GM18498 (cell line): ENCODE results near the gene VPS37B.
"Not testable (repeated sequence)": the region's sequence is repeated elsewhere in the genome, so short reads cannot be mapped to it uniquely, and the experiment has no call there.

ENCODE experiments used
- ATAC-seq: cut with Tn5 transposase; IDR thresholded peaks from one replicate; pipeline ENCODE4 v1.9.1; 2021; ENCODE audit warnings: mild to moderate bottlenecking, moderate library complexity; ENCODE audit not compliant: unreplicated experiment

Gene VPS37B

DNA sequence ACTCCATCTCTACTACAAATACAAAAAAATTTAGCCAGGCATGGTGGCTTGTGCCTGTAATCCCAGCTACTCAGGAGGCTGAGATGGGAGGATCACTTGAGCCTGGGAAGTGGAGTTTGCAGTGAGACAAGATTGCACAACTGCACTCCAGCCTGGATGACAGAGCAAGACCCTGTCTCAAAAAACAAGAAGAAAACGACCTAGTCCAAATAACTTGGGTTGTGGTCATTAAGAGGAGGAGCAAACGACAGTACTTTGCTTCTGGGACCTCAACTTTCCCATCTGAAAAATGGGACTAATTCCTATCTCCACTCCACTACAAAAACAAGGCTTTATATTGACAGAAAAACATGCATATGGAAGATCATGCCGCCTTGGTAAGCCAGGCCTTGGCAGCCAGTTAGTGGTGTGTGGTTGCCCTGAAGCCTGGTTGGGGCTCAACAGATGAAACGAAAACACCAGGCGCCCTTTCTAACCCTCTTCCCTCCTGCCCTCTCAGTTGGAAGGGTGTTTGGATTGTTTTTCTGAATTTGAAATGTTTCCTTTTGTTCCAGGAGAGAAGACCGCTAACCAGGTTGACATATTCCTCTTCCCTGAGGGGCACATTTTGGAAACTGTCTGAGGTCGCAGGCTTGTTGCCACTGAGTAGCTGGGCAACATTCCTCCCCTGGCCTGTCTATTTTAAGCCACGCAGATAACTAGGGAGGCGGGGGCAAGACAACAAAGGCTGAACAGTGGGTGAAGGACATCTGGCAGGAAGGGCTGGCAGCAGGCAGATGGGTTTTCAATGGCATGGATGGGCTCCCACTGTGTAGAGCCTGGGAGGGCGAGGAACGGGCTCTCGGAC, 13.7 kb upstream of the VPS37B start:
- no peak for ATAC-seq

DNA sequence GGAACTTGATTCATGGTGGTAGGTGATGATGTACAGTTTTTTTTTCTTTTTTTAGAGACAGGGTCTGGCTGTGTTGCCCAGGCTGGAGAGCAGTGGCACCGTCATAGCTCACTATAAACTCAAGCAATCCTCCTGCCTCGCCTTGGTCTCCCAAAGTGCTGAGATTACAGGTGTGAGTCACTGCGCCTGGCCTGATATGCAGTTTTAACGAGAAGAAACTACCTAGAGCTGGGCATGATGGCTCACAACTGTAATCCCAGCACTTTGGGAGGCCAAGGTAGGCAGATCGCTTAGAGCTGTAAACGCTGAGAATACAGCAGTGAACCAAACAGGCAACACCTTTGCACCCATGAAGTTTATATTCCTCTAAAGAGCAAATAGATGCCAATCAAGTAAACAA, 13.0 kb upstream of the VPS37B start:
- ATAC-seq = no peak

- not testable (repeated sequence) for ATAC-seq
Observed at GRCh38 chr12:122905258-122905657, 9.3 kb upstream of the VPS37B start.

DNA sequence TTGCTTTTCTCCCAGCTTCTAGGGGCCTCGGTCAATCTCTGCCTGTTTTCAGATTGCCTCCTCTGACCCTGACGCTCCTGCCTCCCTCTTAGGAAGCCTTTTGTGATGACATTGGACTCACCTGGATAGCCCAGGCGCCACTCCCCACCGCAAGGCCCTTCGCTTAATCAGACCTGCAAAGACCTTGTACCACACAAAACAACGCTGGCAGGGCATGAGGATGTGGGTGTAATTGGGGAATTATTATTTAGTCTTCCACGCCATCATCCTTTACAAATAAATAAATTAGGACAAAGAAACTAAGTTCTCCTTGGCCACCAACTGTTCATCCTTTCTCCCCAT, 7.7 kb upstream of the VPS37B start:
- no peak for ATAC-seq

- ATAC-seq = no peak
Observed at GRCh38 chr12:122902854-122903692, 7.1 kb upstream of the VPS37B start.

DNA sequence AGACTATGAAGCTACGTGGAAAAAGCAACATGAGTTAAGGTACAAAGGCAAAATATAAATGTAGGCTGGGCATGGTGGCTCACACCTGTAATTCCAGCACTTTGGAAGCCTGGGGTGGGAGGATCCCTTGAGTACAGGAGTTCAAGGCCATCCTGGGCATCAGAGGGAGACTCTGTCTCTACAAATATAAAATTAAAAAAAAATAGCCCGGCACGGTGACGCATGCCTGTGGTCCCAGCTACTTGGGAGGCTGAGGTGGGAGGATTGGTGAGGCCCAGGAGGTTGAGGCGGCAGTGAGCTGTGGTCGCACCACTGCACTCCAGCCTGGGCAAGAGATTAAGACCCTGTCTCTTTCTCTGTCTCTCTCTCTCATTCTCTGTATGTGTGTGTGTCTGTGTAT, 4.0 kb upstream of the VPS37B start:
- no peak for ATAC-seq

- no peak for ATAC-seq
Observed at GRCh38 chr12:122896662-122897061, 738 bp upstream of the VPS37B start.

DNA sequence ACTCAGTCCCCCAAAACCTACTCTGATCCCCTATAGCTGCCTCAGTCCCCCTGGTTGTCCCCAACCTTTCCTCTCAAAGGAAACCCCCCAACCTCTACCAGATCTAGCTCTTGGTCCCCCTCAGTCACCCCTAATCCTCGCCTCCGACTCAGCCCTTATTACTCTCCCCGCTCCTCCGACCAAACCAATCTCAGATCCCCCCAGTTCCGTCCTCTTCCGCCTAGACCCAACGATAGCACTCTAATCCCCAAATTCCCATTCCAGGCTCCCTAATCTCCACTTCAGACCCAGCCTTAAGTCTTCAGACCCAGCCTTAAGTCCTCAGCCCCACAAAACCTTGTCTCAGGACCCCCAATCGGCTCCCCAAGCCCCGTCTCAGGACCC, 612 bp downstream of the VPS37B start:
- ATAC-seq = no peak

GRCh38 chr12:122894193-122895121, 1.5 kb downstream of the VPS37B start:
- no peak for ATAC-seq

GRCh38 chr12:122893208-122894153, 2.4 kb downstream of the VPS37B start:
- ATAC-seq = no peak

- not testable (repeated sequence) for ATAC-seq
Observed at GRCh38 chr12:122892724-122893123, 3.2 kb downstream of the VPS37B start.

DNA sequence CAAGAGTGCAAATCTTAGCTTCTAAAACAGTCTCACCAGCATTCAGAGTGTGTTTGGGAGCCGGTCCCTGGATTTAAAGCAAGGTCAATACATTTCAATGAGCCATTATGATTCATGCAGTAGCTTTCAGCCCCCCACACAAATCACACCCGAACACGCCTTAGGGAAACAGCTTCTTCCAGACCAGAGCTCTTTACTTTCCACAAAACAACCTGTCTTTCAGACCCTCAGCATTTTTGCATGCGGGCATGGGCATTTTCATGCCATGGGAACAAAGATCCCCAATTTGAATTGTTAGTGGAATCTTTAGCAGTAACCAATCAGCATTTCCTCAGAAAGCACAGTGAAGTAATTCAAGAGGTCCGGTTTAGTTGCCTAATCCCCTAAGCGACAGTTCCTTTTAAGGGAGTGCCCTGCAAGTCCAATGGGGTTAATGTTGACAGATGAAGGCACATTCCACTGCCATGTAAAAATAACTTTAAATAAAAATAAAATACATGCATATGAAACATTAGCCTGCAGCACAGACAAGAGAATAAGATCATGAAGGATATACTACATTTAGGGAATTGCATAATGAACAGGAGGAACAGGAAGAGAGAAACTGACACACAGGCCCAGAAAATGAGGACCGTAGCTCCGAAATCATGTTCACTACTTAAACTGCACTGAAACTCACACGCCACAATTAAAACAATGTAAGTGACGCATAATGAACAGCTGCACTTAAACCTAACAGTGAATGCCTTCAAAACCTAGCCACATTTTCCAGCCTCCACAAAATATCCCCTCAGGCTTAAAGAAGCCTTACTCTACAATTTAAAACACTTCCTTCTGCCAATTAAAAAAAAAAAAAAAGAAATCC, 4.0 kb downstream of the VPS37B start:
- no peak for ATAC-seq

DNA sequence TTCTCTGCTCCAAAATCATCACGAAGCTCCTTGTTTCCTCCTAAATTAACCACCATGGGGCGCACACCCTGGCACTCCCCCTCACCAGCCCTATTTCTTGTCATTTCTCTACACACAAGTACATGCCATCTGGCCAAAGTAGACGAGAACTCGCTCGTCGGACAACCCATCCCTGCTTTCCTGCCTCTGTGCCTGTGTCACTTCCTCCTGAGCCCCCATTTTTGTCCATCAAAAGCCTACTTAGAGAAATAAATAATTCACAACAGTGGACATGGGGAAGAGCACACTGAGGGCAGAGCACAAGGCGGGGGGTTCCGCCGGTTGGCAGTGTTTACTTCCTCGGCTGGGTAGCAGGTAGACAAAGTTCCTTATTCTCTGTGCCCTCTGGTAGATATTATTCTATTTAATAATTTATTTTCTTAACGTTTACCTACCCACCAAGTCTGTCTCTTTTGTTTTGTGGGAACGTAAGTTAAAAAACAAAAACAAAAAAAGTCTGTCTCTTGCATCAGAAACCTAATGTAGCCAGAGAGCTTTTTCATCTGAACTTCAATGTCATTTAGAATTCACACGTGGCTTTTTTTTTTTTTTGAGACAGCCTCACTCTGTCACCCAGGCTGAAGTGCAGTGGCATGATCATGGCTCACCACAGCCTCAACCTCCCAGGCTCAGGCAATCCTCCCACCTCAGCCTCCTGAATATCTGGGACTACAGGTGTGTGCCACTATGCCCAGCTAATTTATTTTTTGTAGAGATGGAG, 6.0 kb downstream of the VPS37B start:
- ATAC-seq = no peak

GRCh38 chr12:122888232-122888752, 7.6 kb downstream of the VPS37B start:
- peak; percentile 46 for ATAC-seq

- ATAC-seq = peak; percentile 29
Observed at GRCh38 chr12:122887819-122888212, 8.1 kb downstream of the VPS37B start.

DNA sequence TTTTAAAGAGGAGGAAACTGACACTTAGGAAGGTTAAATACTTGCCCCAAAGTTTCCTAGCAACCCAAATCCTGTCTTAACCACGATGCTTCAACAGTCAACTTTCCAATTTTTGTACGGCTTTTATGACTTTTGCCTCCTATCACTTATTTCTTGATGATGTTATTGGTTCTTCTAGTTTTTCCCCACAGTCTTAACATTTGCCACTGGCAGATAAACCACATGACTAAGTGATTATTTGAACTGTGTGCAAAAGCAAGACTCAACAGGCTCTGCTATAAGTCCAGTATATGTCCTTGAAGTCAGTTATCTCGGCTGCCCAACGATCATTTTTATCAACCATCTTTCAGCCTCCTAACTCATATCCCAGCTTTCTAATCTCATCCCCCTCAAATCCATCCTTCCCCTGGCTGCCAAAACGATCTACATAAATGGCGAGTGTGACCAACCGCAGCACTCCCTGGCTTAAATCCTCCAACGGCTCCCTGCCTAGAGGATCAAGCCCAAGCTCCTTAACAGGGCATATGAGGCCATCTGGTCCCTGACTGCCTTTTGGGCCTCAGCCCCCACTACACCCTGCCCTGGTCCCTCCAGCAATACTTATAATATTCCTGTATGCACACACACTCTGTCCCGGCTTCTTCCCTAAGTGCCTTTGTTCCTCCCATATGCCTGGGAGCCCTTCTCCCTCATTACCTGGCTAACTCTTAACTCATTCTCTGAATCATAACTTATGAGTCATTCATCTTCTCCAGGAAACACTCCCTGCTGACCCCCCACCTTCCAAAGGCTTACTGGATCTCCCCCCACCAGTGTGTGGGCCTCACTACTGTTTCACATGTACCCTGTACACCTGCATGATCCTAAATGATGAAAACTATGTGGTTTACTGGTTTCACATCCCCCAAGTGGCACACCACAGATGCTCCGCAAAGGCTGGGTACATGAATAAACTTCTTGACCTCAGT, 8.8 kb downstream of the VPS37B start:
- ATAC-seq = peak; percentile 81

- ATAC-seq = no peak
Observed at GRCh38 chr12:122886161-122886560, 9.8 kb downstream of the VPS37B start.
